ENCODE data around the gene SMYD3.

SMYD3 gene

GRCh38 chr1:246506674-246507481, at the start of gene SMYD3:
TSS of gene SMYD3 (minus strand) at chr1:246507279.
- peak; percentile 72 for DNase-seq

- DNase-seq = no peak
These were observed 47.1 kb upstream of the SMYD3 start for GRCh38 chr1:246554201-246554600.

GRCh38 chr1:246552110-246552509, 45.0 kb upstream of the SMYD3 start:
- DNase-seq = no peak

GRCh38 chr1:246550402-246550801, 43.3 kb upstream of the SMYD3 start:
- DNase-seq = no peak

- DNase-seq = no peak
These were observed 42.6 kb upstream of the SMYD3 start for GRCh38 chr1:246549665-246550064.

GRCh38 chr1:246544001-246544400, 36.9 kb upstream of the SMYD3 start:
- no peak for DNase-seq

- no peak for DNase-seq
These were observed 33.8 kb upstream of the SMYD3 start for GRCh38 chr1:246540738-246541491.

- DNase-seq = no peak
These were observed 30.8 kb upstream of the SMYD3 start for GRCh38 chr1:246537887-246538286.

- DNase-seq = no peak
These were observed 30.4 kb upstream of the SMYD3 start for GRCh38 chr1:246537441-246537840.

- no peak for DNase-seq
These were observed 27.0 kb upstream of the SMYD3 start for GRCh38 chr1:246534114-246534513.

- DNase-seq = no peak
These were observed 26.4 kb upstream of the SMYD3 start for GRCh38 chr1:246533371-246533905.

GRCh38 chr1:246532519-246532918, 25.4 kb upstream of the SMYD3 start:
- no peak for DNase-seq

GRCh38 chr1:246530482-246530881, 23.4 kb upstream of the SMYD3 start:
- DNase-seq = no peak

- no peak for DNase-seq
These were observed 22.1 kb upstream of the SMYD3 start for GRCh38 chr1:246528933-246529731.

GRCh38 chr1:246527402-246528088, 20.5 kb upstream of the SMYD3 start:
- DNase-seq = no peak

GRCh38 chr1:246526915-246527314, 19.8 kb upstream of the SMYD3 start:
- no peak for DNase-seq

- DNase-seq = no peak
These were observed 19.3 kb upstream of the SMYD3 start for GRCh38 chr1:246526380-246526779.

- DNase-seq = no peak
These were observed 12.4 kb upstream of the SMYD3 start for GRCh38 chr1:246519514-246519913.

GRCh38 chr1:246518456-246519205, 11.6 kb upstream of the SMYD3 start:
- DNase-seq = no peak

- no peak for DNase-seq
These were observed 10.3 kb upstream of the SMYD3 start for GRCh38 chr1:246517391-246517790.

- no peak for DNase-seq
These were observed 9.0 kb upstream of the SMYD3 start for GRCh38 chr1:246516126-246516525.

All from activated CD8-positive, alpha-beta memory T cell treated with anti-CD3 and anti-CD28 coated beads, Interleukin-2, amount 50 U/mL, for 4 hours (primary cell).